Nephron progenitor cell (in vitro differentiated cells): ENCODE results near the gene MATN1.

Experiments
- DNase-seq: peaks from one replicate; pipeline ENCODE4 v3.0.0; 2021
- H3K27ac Mint-ChIP-seq: 2 replicates; pipeline ENCODE4 v1.8.0; 2021; ENCODE audit warnings: mild to moderate bottlenecking, moderate library complexity, mixed read lengths
- H3K27me3 Mint-ChIP-seq: 2 replicates; pipeline ENCODE4 v1.8.0; 2021; ENCODE audit warnings: mild to moderate bottlenecking, low read depth, mixed read lengths; ENCODE audit not compliant: poor library complexity
- H3K36me3 Mint-ChIP-seq: 2 replicates; pipeline ENCODE4 v1.8.0; 2021; ENCODE audit warnings: low read depth, mixed read lengths
- H3K4me1 Mint-ChIP-seq: 2 replicates; pipeline ENCODE4 v1.8.0; 2021; ENCODE audit warnings: mixed read lengths
- H3K4me3 Mint-ChIP-seq: 2 replicates; pipeline ENCODE4 v1.8.0; 2021; ENCODE audit warnings: mild to moderate bottlenecking, moderate library complexity, mixed read lengths
- H3K9me3 Mint-ChIP-seq: 2 replicates; pipeline ENCODE4 v1.8.0; 2021; ENCODE audit warnings: mild to moderate bottlenecking, moderate library complexity, mixed read lengths
- TF ChIP-seq, protein P1 (sequence below): fragments of 200-600 bp; sonication (generic); IDR thresholded peaks from 2 replicates; pipeline ENCODE4 v1.5.0; 2021; ENCODE audit warnings: antibody characterized with exemption

MATN1 gene

DNA sequence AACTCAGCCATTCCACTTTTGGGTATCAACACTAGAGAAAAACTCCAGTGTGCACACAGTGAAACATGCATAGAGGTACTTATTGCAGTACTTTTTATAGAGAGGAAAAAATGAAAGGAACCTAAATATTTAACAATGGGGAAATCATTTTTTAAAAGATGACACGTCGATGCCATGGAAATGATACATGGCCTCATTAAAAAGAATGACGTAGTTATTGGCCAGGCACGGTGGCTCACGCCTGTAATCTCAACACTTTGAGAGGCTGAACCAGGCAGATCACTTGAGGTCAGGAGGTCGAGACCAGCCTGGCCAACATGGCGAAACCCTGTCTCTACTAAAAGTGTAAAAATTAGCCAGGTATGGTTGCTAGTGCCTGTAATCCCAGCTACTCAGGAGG lies 42.5 kb downstream of the MATN1 start:
- H3K27me3 Mint-ChIP-seq, result peaks cover 54% of the 10 kb centered on the region
- TF ChIP-seq, protein P1, sequence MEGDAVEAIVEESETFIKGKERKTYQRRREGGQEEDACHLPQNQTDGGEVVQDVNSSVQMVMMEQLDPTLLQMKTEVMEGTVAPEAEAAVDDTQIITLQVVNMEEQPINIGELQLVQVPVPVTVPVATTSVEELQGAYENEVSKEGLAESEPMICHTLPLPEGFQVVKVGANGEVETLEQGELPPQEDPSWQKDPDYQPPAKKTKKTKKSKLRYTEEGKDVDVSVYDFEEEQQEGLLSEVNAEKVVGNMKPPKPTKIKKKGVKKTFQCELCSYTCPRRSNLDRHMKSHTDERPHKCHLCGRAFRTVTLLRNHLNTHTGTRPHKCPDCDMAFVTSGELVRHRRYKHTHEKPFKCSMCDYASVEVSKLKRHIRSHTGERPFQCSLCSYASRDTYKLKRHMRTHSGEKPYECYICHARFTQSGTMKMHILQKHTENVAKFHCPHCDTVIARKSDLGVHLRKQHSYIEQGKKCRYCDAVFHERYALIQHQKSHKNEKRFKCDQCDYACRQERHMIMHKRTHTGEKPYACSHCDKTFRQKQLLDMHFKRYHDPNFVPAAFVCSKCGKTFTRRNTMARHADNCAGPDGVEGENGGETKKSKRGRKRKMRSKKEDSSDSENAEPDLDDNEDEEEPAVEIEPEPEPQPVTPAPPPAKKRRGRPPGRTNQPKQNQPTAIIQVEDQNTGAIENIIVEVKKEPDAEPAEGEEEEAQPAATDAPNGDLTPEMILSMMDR, result no peak

DNA sequence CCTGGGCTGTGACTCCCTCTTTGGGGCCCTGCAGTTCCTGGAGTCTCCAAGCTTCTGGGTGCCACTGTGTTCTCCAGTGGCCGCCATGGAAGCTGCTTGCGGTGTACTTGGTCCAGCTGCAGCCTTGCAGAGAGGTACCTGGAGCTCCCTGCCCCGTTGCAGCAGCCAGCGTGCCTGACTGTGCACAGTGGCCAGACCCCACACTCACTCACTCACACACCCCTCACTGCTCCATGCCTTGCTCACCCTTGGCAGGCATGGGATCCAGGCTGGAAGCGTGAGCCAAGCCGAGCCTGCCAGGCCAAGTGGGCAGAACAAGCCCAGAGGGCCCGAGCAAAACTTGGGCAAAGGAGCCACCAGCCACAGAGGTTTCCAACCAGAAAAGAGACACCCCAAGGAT lies 43.0 kb downstream of the MATN1 start:
- peaks cover 12% of the 10 kb centered on the region for H3K4me1 Mint-ChIP-seq
- no peak overlapping the region for H3K4me3 Mint-ChIP-seq
- peaks cover 16% of the 10 kb centered on the region for H3K9me3 Mint-ChIP-seq
- no peak for DNase-seq
- no peaks in the 10 kb centered on the region for H3K36me3 Mint-ChIP-seq
- no peak overlapping the region for H3K27ac Mint-ChIP-seq
- TF ChIP-seq, protein P1, result no peak
- peaks cover 52% of the 10 kb centered on the region for H3K27me3 Mint-ChIP-seq

More for the DNA sequence above, 42.5 kb downstream of the MATN1 start:
- no peak overlapping the region for H3K4me3 Mint-ChIP-seq
- no peak overlapping the region for H3K27ac Mint-ChIP-seq
- peaks cover 17% of the 10 kb centered on the region for H3K4me1 Mint-ChIP-seq
- no peak for DNase-seq
- peaks cover 14% of the 10 kb centered on the region for H3K9me3 Mint-ChIP-seq
- H3K36me3 Mint-ChIP-seq, result no peaks in the 10 kb centered on the region

DNA sequence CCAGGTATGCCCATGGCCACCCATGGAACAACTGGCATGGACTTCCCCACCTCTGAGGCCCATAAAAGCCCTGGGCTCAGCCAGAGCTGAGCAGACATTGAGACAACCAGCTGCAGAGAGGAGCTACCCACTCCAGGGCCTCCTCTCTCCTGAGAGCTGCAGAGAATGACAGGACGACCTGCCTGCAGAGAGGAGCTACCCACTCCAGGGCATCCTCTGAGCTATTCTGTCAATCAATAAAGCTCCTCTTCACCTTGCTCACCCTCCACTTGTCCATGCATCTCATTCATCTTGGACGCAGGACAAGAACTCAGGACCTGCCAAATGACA lies 43.4 kb downstream of the MATN1 start:
- no peak for DNase-seq
- Mint-ChIP-seq H3K36me3 (no peaks in the 10 kb centered on the region), H3K27ac (no peak overlapping the region), H3K4me1 (peaks cover 8% of the 10 kb centered on the region), H3K27me3 (peaks cover 48% of the 10 kb centered on the region), H3K4me3 (no peak overlapping the region), H3K9me3 (peaks cover 16% of the 10 kb centered on the region)
- TF ChIP-seq, protein P1, result no peak

DNA sequence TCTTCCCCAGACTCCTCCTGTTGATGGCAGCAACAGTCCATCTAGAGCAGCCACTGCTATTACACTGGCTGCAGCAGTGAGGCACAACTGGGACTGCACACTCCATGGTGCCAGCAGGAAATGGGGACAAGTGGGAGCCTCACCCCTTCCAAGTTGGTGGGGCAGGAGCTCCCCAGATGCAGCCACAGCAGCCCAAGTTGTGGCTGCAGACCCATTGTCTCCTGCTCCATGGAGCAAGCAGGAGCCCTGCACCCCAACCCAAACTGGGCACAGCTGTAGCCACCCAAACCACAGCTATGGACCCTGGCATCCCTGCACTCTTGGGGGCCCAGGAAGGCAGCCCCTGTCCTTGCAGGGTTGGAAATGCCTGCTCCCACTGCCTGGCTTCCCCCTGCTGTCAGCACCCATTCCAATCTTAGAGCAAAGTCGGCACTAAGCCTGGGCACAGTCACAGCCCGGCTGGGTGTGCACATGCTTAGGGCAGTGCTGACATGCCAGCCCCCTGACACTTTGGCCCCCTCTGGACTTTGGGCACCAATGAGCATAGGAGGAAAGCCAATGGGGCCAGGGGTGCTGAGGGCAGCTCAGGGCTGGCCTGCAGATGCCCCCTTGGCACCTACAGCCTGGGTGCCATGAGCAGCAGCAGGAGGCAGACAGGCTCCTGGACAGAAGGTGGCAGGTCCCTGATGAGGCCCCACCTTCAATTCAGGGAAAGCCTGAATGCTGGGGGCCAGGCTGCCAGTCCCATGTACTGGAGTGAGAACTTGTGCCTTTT lies 44.0 kb downstream of the MATN1 start:
- TF ChIP-seq, protein P1, result no peak
- Mint-ChIP-seq H3K27me3 (peaks cover 44% of the 10 kb centered on the region), H3K4me1 (peaks cover 2% of the 10 kb centered on the region), H3K36me3 (no peaks in the 10 kb centered on the region), H3K9me3 (peaks cover 20% of the 10 kb centered on the region), H3K4me3 (no peak overlapping the region), H3K27ac (no peak overlapping the region)
- DNase-seq, result no peak

DNA sequence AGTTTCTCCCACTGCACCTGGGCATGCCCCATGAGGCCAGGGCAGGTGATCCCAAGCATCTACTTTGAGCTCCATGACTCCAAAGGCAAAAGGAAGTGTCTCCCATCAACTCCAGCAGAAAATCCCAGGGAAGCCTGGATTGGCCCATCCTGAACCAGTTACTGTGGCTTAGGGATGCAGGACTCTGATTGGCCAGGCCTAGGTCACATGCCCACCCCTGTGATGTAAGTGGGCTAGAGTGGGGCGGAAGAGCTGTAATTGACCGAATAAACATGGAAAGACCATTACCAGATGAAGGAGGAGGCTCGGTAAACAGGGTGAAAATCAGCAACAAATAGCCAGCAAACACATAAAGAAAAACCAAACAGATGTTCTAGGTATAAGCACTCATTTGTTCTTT lies 45.2 kb downstream of the MATN1 start:
- peaks cover 39% of the 10 kb centered on the region for H3K27me3 Mint-ChIP-seq
- H3K4me1 Mint-ChIP-seq, result no peaks in the 10 kb centered on the region
- TF ChIP-seq, protein P1, result no peak
- peaks cover 5% of the 10 kb centered on the region for H3K36me3 Mint-ChIP-seq
- no peak overlapping the region for H3K27ac Mint-ChIP-seq
- H3K4me3 Mint-ChIP-seq, result no peak overlapping the region
- no peak for DNase-seq
- peaks cover 32% of the 10 kb centered on the region for H3K9me3 Mint-ChIP-seq

DNA sequence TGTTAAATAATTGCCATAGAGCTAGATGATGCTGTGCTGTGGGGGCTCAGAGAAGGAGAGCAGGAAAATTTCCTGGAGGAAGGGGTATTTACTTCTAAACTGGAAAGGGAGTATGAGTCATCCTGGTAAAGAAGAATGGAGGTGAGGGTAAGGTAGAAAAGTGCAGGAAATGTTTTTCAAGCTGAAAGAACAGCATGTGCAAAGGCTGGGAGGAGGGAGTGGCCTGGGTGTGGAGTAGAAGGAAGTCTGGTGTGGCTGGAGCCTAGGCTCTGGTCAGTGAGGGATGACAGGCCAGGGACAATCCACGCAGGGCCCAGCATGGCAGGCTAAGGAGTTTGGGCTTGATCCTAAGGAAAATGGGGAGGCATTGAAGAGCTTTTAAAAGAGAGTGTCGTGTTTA lies 45.9 kb downstream of the MATN1 start:
- Mint-ChIP-seq H3K9me3 (peaks cover 38% of the 10 kb centered on the region), H3K27me3 (peaks cover 32% of the 10 kb centered on the region), H3K36me3 (peaks cover 5% of the 10 kb centered on the region), H3K4me3 (no peak overlapping the region), H3K4me1 (no peaks in the 10 kb centered on the region), H3K27ac (no peak overlapping the region)
- DNase-seq, result no peak
- TF ChIP-seq, protein P1, result no peak
